IPS DF 4.7 (cell line): Measurements from ENCODE around the gene GPSM1.
"Not testable (repeated sequence)": the region's sequence is repeated elsewhere in the genome, so short reads cannot be mapped to it uniquely, and the experiment has no call there.

ENCODE experiments used
- DNase-seq: peaks from one replicate; pipeline ENCODE4 v3.0.0-alpha.2; 2013; ENCODE audit warnings: low spot score; ENCODE audit errors: extremely low read depth

GPSM1 gene

DNA sequence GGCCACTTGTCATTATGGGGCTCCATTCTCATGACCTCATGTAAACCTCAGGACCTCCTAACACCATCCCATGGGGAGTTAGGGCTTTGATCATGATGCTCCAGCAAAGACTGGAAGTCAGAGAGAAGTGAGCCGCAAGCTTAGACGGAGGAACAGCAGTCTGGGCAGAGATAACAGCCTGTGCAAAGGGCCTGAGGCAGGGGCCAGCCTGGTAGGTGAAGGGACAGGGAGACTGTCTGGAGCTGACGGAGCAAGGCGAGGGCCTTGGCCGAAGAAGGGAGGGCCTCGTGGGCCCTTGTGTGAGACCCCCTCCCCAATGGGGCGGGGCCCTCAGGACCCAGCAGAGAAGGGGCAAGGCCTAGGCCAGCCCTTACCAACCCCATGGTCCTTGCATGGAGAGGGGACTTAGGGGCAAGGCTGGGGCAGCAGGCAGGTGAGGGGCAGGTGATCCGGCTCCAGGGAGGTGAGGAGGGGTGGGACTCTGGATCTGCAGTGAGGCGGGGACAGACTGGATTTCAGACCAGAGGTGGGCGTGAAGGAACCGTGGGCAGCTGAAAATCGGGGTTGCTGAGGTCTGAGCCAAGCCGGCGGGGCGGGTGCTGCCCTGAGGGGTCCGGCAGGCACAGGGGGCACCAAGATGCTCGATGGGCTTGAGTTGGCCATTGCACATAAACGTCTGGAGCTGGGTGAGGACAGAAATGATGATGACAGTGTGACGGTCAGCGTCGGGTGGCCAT lies 17.4 kb downstream of the GPSM1 start:
- no peak for DNase-seq

DNA sequence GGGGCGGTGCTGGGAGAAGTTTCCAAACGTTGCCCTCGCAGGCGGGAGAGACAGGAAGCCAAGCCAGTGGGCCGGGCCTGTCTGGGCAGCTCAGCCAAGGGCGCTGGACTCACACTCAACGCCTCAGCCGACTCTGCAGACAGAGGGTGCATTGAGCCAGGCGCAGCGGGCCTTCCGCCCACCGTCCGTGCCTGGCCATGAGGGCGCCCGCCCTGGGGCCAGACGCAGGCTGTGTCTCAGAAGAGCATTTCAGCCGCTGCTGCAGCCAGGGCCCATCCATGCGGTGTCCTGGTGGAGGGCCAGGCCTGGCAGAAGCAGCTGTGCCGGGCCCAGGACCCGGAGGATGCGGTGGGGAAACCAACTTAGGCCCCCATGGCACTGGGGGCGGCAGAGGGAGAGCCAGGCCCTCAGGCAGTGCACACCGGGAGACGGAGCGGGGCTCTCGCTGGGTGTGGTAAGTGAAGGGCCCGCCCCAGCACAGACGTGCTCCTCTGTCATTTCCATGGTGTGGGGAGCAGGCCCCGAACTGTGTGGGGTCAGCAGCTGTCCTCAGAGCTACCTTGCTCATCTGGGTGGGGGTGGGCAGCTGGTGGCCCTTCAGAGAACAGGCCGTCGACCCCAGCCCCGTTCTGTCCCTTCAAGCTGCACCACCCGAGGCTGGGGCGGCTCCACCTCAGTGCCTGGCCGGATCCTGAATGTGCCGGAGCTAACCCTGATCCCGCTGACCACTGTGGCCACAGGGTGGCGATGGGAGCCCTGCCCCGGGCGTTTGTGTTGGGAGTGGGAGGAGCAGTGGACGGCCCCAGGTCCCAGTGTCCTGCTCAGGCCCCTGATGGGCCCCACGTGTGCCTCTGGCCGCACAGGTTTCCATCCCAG lies 18.2 kb downstream of the GPSM1 start:
- DNase-seq: no peak

DNA sequence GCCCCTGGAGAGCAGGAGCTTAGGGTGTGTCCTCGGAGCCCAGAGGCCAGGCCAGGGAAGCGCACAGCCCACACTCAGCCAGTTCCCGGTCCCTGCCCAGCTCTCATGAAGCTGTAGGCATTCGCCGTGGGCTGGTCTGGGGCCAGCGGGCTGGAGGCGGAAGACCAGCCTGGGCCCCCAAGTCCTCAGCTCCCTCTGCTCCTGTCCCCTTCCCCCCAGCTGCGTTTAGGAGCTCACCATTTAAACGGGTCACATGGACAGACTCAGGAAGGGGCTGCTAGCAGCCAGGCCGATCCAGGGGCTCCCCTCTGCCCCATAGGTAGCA lies 18.8 kb downstream of the GPSM1 start:
- DNase-seq: no peak

DNA sequence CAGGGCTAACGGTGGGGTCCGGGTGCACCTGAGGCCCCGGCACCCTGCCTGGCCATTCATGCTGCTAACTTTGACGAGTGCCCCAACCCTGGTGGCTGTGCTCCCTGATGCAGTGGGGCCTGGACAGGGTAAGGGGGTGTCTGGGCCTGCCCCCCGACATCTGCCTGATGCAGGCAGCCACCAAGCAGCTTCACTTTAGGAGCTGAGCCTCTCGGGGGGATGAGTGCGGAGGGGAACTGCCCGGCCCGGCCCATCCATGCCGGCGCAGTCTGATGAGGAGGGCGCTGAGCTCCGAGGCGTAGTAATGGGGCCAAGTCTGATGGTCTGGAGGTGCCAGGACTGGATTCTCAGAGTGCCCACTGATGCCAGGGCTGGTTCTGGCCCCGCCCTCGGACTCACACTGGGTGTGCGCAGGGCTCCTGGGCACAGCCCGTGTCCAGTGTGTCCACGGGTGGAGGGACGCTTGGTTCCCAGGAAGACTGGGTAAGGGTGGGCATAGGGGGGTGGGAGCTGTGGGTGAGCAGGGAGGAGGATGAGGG lies 19.7 kb downstream of the GPSM1 start:
- no peak for DNase-seq

DNA sequence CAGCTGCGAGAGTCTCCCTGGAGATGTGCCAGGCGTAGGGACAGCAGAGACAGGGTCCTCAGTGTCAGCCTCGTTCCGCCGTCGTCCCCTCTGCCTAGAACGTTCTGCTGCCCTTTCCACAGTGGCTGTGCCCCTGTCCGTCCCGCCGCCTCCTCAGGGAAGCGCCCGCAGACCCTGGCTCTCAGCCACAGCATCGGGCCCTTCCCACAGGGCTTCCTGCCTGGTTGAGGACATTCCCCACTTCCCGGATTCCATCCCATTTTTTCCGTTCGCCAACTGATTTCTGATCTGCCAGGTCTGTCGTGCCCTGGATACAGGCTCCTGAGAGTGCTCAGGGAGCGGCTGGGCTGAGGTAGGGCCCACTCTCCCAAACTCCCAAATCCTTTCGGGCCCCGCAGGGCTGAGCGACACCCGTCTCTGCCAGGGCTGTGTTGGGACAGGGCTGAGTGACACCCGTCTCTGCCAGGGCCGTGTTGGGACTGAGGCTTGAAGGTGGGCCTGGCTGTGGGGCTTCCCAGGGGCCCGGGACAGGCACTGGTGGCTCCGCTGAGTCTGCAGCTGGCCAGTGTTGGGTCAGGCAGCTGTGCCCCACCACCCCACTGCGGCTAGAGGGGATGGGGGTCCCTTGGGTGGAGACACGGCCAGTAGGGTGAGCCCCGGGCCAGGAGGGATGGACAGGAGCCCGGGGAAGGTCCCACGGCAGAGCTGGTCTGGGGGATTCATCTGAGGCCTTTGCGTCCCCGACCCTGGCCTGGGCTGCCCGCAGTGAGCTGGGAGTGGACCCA lies 20.3 kb downstream of the GPSM1 start:
- DNase-seq: no peak

DNA sequence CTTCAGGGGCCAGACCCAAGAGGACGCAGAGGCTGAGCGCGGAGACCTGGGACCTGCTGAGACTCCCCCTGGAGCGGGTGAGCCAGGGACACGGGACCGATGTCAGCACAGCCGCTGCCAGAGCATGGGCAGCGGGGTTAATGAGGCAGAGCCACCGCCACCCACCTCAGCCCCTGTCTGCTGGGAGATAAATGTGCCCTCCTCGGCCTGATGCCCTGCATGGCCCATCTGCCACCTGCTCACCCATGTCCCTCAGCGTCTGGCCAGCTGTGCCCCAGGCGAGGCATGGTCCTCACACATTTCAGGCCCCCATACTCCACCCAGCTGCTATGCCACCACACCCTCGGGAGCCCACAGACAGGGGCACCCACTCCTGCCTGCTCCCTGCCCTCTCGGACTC lies 21.4 kb downstream of the GPSM1 start:
- DNase-seq: no peak

DNA sequence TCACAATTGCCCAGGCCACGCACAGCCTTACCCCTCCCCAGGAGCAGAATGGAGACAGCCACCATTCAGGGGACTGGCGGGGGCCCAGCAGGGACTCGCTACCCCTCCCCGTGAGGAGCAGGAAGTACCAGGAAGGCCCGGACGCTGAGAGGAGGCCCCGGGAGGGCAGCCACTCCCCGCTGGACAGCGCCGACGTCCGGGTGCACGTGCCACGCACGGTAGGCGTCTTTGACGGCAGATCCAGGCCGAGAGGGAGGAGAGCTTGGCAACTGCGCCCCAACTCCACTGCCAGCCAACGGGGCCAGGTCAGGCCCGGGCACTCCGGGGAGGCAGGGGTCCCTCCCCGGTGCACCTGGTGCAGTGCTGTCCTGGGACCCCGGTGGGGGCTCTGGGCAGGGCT lies 22.2 kb downstream of the GPSM1 start:
- DNase-seq: no peak

DNA sequence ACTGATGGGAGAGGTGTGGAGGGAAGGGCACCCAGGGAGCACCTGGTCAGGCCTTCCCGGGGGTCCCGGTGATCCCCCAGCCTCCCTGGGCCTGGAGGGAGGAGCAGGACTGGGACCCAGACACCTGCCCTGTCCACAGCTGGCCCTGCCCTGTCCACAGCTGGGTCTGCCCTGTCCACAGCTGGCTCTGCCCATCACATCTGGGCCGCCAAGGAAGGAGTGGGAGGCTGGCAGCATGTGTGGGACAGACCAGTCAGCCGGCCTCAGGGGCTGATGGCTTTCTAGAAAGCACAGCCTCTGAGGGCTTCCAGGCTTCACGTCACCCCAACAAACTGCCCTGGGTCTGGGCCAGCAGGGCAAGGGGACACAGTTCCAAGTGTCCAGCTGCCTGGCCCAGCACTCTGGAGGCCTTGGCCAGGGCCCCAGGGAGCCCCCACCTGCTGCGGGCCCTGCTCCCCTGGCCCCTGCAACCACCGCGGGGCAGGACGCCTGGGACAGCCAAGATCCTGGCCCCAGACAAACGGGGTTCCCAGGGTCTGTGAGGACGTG lies 24.0 kb downstream of the GPSM1 start:
- DNase-seq: no peak

DNA sequence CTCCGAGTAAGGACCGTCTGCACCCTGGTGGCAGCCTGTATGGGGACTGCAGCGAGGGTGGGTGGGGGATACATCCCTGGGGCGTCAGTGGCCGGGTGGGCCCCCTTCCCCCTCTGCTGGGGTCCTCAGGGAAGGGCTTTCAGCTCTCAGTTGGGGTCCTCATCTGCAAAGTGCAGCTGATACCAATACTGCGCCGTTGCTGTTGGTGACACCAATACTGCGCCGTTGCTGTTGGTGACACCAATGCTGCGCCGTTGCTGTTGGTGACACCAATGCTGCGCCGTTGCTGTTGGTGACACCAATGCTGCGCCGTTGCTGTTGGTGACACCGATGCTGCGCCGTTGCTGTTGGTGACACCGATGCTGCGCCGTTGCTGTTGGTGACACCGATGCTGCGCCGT lies 24.5 kb downstream of the GPSM1 start:
- DNase-seq: not testable (repeated sequence)

DNA sequence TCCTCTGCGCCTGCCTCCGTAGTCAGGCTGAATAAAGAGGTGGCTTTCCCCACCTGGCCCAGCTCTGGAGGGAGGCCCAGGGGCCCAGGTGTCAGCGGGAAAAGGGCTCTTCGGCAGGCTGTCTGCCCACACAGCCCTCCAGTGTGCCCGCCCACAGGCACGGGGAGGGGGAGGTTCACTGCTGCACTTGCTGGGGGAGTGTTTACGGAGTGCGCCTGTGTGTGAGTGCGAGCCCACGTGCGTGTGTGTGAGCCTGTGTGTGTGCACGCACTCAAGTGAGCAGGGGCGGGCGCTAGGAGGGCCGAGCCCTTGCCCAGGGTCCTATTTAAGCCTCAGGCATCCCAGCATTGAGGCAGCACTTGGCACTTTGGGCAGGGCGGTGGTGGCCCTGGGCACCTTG lies 25.3 kb downstream of the GPSM1 start:
- DNase-seq: no peak

DNA sequence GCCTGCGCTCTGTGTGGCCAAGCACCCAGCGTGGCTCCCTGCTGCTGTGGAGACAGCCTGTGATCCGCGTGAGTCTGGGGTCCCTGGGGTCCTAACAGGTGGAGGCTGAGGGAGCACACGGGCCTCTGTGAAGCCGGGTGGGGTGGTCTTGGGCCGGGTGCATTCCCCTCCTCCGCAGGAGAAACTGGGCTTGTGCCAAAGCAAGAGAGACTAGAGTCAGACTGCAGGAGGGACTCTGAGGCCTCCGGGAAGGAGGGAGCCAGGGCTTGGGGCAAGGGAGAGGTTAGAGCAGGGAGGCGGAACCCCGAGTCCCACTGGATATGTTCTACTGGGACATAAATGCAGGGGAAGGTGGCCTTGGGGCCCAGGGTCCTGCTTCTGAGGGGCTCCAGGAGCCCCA lies 25.7 kb downstream of the GPSM1 start:
- no peak for DNase-seq

DNA sequence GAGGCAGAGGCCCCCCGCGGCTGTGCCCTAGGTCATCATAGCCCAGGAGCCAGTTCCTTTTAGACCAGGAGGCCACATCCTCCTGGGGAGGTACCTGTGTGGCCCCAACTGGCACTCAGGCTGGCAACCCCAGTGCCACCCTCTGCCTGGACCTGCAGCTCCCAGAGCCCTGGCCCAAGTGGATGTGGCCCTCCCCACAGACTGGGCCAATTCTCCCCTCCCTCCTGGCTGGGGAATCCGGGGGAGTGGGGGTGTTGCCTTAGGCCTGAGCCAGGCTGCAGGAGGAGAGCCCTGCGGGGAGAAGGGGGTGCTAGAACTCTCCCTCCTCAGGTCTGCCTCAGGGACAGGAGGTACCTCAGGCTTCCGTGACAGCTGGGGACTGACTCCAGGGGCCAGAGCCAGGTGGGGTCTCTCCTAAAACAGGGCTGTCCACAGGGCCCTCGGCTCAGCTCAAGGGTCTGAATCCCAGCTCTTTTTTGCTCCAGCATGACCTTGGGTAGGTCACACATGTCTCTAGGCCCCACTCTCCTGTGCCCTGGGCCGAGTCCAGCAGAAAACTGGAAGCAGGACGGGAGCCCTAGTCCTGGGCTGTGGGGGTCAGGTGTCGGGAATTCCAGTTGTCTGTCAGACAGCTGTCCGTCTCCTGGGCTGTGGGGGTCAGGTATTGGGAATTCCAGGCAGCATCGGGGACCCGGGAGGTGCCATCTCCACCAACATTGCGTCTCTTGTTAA lies 26.6 kb downstream of the GPSM1 start:
- DNase-seq: no peak

DNA sequence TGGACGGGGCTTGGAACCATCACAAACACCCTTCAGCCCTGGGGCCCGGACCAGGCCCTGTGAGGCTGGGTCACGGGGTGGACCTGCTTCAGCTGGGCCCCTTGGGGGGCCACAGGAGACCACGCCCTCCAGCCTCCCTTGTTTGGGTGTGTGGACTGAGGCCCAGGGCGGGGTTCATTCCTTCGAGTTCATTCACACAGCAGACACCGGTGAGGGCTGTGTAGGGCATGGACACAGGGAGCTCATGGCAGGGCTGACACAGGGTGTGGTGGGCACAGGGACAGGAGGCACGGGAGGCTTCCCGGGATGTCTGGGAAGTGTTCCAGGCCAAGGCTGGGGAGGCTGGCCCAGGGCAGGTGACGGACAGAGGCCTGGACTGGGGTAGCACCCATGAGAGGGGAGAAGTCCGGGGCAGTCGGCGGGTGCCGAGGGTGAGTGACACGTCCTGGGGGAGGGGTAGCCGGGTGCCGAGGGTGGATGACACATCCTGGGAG lies 27.3 kb downstream of the GPSM1 start:
- no peak for DNase-seq

DNA sequence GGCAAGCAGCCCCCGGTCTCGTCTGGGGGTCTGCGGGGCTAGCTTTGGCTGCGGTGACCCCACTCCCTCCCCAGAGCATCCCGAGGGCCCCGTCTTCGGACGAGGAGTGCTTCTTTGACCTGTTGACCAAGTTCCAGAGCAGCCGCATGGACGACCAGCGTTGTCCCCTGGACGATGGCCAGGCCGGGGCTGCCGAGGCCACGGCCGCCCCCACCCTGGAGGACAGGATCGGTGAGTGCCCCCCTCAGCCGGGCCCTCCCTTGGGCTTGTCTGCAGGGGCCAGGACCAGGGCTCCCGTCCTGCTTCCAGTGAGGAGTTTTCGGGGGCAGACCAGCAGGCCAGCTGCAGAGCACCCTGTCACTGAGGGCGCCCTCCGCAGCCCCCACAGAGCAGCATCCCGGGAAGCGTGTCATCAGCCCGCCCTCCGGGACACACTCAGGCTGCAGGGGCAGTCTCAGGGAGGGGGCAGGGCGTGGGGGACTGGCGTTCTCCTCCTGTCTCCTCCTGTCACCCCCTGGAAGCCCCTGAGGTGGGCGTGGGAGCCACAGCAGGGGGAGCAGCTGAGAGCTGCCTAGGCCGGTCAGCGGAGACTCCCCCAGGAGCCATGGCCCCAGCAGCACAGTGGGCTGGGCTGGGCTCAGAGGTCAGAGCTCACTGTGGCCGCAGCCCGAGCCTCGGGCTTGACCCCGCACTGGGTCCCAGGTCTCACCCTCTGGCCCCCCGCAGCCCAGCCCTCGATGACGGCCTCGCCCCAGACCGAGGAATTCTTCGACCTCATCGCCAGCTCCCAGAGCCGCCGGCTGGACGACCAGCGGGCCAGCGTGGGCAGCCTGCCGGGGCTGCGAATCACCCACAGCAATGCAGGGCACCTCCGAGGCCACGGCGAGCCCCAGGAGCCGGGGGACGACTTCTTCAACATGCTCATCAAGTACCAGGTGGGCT lies 28.5 kb downstream of the GPSM1 start:
- no peak for DNase-seq

DNA sequence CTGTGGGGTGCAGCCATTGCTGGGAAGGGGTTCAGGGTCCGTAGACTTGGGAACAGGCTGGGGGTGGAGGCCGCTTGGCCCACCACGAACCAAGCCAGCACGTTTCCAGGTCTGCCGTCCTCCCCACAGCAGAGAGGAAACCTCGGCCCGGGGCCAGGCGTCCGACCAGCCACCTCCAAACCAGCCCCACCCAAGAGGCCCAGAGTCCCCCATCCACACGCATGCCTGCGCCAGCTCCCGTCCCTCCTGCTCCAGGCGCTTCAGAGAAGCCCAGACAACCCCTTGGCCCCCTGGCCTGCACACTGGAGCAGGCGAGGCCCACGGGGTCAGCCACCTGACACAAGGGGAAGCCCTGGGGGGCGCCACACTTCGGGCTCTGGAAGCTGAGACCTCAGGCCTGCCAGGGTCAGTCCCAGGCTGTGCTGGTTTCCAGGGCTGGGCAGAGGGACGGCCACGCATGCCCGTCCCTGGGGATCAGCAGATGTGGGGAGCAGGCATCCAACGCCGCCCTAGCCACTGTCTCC lies 29.9 kb downstream of the GPSM1 start:
- no peak for DNase-seq

DNA sequence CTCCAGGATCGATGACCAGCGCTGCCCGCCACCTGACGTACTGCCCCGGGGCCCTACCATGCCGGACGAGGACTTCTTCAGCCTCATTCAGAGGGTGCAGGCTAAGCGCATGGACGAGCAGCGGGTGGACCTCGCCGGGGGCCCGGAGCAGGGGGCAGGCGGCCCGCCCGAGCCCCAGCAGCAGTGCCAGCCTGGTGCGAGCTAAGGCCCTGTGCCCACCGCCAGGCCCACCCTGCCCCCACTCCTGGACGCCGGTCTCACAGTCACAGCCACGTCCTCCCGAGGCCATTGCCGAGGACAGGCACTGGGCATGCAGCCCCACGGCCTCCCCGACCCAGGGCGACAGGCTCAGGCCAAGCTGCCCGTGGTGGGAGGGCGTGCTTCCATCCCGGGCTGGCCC lies 30.7 kb downstream of the GPSM1 start:
- no peak for DNase-seq

DNA sequence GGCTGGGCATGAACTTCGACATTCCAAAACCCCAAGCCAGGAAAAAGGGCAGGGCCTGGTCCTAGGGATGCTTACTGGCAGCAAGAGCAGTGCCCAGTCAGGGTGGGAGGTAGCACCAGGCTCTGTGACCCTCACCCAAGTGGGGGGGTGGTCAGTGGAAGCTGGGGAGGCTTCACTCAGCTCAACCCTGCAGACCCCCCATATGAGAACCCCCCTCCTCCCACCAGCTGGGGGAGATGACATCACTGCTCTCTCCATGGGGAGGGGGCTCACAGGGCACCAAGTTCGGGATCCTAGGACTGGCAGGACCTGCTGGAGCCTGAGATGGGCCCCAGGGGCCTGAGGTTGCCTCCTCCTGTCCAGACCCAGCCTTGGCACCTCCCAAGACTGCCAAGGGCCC lies 31.5 kb downstream of the GPSM1 start:
- no peak for DNase-seq

DNA sequence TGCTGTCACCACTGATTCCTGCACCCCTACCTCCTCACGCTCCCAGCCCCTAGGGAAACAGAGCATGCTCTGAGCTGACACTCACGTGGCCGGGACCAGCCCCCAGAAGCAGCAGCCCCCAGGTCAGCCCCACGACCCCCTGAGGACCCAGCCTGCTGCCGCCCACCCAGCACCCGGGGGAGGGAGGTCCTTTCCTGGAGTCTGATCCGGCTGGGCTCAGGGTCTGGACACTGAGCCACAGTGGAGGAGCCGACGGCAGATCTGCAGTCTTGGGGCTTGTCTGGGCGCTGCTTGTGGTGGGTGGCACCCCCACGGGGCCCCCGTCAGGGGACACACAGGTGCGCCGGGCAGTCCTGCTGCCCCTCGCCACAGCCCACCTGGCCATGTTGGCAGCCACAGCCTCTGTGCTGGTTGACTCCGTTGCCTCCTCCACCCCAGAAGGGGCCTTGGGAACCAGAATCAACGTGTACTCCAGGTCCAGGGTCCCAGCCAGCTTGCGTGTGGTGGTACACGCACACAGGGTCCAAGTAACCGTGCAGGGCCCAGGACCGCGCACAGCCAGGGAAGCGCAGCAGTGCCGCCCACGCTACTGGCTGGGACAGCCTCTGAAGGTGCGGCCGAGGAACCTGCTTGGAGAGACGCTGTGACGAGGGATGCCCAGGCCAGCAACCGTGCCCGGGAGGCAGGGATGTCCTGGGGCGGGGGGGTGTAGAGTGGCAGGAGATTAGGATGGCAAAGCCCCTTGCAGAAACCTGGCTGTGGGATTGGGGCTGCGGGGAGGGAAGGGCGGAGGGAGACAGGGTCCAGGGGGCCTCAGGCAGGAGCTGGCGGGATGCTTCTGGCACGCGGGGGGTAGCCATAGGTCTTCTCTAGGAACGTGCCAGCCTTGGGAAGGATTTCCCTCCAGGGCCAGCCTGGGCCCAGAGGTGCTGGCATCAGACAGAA lies 32.7 kb downstream of the GPSM1 start:
- no peak for DNase-seq
